NCI-H510A (cell line): Measurements from ENCODE around the gene GRK5.

ENCODE experiments used
- DNase-seq: peaks from one replicate; lab custom pipeline; 2025; lab: John Stamatoyannopoulos, UW

Gene GRK5

DNA sequence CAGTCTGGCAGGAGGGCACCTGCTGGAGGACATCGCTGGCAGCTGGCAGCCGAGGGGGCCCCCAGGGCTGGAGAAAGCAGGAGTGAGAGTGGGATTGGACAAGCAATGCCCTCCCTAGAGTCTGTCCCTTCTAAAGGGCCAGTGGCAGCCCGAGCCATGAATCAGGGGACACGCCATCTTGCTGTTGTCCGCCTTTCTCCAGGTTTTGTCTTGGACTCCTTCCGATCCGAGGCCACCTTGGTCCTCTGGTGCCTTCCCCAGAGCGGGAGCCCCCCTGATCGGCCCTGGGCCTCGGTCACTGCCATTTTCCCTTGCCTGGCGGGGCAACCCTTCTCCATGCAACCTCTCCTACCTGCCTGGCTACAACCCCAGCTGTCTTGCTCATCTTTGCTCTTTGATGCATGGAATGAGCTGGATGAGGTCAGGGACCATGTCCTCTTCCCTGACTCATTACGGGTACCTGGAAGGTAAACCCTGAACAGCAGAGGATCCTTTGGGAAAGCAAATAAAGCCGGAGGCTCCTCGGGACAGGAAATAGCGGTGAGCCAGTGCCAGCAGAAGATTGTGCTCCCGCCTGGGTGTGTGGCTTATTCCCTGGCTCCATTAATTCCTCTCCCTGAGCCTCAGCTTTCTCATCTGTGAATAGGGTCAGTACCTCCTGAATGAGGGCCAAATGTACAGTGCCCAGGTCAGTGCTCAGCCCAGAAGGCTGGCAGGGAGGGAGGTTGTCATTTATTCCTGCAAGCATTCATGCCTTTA is 112.0 kb downstream of the GRK5 start:
- DNase-seq, result no peak

GRCh38 chr10:119319920-119320258 is 112.5 kb downstream of the GRK5 start:
- no peak for DNase-seq

DNA sequence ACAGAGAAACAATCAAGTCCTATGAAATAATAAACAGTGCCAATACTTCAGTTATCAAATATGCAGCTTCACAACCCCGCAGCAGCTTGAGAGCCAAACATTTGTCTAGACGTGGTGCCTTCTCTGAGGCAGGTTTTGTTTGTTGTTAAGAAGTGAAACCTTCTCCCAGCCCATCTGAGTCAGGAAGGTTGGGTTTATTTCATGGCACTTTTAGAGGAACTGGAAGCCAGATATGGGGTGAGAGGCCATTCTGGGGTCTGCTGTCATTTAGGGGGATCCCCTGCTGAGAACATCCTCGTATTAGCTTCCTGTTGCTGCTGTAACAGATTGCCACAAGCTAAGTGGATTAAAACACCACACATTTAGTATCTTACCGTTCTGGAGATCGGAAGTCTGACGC is 113.6 kb downstream of the GRK5 start:
- no peak for DNase-seq

GRCh38 chr10:119323085-119324016 is 116.0 kb downstream of the GRK5 start:
- DNase-seq, result no peak

DNA sequence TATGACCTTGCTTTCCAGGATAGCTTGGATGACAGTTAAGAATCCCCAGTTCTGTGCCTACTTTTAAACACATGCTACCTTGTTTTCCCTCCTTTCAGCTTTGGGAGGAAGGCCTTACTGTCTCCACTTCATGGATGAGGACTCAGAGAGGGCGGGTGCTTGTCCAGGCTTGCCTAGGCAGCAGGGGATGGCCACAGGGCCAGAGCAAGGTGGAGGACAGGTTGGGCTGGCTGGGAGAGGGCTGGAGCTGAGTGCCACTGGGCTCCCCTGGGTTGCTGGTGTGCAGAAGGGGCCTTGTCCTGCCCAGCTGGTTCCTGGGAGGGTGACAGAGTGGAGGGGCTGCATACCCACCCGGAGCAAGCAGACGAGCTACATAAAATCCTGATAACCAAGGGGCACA is 117.8 kb downstream of the GRK5 start:
- peak; percentile 34 for DNase-seq

DNA sequence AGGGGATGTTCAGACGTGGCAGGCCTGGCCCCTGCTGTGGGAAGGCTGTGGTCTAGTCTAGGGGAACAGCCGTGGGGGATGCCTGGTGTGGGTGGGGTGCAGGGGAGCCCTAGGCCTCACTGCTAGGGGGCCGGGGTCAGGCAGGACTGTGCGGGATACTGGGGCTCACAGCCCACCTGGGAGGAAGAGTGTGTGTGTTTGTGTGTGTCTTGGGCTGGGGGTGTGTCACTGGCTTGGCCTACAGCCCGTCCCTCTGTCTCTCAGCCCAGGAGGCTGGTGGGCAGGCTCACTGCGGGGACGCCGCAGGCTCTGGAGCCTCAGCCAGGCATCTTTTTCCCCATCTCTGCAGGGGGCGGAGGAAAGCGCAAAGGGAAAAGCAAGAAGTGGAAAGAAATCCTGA is 118.8 kb downstream of the GRK5 start:
- no peak for DNase-seq

- DNase-seq, result no peak
These were observed 119.8 kb downstream of the GRK5 start for GRCh38 chr10:119327096-119327745.

DNA sequence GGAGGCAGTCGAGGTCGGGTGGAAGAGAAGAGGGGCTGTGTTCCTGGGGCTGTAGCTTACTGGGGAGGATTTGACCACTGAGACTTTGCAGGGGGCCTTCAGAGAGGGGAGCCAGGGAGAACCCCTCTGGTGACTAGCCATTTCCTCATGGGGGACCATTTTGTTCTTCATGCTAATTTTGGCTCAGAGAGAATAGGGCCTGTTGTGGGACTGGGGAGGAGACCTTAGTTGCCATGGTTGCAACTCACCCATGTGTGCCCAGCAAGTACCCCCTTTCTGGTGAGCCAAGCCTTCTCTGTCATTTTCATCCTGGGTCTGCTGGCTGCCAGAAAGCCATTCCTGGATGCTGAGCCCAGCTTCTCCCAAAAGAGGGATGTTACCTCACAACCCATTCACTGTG is 120.9 kb downstream of the GRK5 start:
- DNase-seq, result no peak

DNA sequence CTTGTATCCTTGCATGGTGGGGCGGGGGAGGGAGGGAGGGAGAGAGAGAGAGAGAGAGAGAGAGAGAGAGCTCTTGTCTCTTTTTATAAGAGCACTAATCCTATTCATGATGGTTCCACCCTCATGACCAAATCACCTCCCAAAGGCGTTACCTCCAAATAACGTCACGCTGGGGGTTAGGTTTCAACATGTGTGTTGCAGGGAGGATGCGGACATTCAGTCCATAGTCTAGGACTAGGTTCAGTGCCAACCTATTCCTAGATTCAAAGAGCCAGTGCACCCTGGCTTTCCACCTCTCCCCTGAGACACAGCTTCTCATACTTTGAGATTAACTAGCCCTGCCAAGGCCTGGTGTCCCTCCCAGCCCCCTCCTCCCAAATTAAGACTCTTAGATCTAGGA is 123.0 kb downstream of the GRK5 start:
- DNase-seq, result peak; percentile 90

DNA sequence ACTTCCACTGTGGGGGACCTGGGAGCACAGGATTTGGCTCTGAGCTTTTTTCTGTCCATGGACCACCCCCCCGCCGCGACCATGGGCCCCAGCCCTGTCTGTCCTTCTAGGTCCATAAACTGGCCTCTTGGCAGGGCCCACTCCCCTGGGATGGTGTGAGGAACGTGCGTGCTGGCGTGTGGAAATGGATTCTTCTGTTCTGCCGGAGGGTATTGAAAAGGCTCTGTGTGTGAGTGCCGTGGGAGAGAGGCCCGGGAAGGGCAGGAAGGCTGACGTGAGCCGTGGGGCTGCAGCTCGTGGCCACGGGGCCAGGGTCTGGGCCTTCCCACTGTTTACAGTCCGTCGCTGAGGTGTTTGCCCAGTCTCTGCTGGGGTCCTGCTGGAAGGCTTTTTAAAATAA is 123.7 kb downstream of the GRK5 start:
- no peak for DNase-seq

DNA sequence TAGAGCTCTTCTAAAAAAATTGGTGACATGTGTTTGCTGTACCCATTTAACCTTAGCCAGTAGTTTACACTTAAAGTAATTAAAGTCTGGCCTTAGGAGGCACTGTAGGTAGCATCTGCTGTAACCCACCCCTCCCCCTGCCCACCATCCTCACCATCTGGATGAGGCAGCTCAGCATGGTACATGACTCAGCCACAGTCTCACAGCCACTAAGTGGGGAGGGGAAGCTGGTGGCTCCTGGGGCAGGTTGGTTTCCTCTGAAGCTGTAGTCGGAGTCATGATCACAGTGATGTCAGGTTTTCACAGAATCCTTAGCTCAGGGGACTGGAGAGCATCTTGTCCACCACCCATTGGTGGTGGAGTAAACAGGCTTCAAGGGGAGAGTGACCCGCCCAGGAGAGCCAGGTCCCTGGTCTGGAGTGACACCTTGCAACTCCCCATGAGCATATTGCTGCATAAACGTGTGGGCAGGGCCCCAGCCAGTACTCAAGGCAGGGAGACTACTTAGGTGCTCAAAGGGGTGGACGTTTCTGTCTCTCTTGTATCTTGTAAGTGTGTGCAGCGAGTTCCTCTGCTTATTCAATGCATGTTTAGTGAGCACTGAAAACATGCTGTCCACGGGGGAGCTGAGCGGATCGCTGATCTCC is 125.9 kb downstream of the GRK5 start:
- DNase-seq, result no peak

DNA sequence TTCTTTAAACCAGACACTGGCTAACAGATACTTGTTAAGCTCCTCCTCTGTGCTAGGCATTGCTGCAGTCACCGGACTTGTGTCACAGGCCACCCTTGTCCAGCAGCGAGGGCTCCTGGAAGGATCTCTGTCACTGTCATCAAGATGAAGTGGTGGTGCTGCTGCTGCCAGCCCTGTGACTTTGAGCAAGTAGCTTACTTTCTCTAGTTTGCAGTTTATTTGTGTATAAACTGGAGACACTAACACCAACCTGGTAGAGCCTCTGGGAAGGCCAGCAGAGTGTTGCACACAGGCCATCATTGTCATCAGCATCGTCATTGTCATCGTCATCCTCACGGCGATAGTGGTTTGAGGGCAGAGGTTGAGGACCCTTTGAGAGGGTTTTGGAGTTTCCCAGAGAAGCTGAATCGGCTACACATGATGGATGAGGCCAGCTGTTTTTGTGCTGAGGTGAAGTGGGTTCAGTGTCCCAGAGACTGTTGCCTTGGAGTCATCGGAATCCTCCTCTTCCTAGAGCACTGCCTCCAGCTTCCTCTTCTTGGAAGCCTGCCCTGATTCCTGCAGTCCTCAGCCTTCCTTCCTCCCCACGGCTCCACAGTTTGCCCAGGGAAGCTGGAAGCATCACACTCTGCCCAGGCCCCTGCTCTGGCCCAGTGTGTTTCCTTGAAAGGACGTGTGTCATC is 128.4 kb downstream of the GRK5 start:
- no peak for DNase-seq

GRCh38 chr10:119336599-119336998 is 129.2 kb downstream of the GRK5 start:
- no peak for DNase-seq

DNA sequence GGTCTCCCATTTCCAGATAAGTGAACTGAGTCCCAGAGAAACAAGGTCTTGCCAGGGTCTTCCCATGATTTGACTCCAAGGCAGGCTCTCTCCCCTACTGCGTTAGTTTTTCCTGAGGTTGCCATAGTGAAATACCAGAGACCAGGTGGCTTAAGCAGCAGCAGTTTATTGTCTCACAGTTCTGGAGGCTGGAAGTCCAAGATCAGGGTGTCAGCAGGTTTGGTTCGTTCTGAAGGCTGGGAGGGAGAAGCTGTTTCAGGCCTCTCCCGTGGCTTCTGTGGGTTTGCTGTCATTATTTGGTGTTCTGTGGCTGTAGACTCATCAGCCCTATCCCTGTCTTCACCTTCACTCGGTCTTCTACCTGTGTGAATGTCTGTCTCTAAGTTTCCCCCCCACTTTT is 129.9 kb downstream of the GRK5 start:
- DNase-seq, result no peak

GRCh38 chr10:119337796-119338432 is 130.5 kb downstream of the GRK5 start:
- no peak for DNase-seq

DNA sequence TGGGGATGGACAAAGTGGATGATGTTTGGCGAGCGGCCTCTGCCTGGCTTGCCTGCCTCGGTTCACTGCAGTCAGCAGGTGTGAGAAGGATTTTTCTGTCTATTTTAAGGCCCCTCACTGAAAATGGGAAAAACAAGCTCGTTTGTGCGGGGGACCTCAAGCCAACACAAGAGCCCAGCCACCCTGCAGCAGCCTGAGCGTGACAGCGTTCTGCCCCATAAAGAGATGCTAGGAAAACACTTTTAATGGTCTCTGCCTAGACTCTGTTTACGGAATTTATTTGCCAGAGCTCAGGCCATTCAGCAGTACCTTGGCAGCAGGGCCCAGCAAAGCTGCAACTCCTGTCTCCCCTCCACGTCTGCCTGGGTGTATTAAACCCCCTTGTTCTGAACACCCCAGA is 131.7 kb downstream of the GRK5 start:
- no peak for DNase-seq

GRCh38 chr10:119340893-119341458 is 133.6 kb downstream of the GRK5 start:
- no peak for DNase-seq

GRCh38 chr10:119341459-119342301 is 134.3 kb downstream of the GRK5 start:
- DNase-seq, result no peak

DNA sequence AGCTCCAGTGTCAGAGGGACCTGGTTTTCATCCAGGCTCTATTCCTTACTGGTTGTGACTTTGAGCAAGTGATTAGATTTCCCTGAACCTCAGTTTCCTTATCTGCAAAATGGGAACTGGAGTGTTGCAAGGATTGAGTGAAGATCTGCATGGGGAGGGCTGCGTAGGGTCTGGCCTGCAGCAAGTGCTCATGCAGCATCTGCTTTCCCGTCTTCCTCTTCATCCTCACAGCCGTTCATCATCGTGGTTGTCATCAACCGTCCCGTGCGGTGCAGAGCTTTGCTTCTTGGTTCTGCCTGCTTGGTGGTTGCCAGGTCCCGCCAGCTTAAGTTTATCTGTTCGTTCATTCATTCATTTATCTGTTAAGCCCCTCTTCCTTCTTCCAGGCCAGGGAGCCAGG is 135.0 kb downstream of the GRK5 start:
- DNase-seq, result no peak

DNA sequence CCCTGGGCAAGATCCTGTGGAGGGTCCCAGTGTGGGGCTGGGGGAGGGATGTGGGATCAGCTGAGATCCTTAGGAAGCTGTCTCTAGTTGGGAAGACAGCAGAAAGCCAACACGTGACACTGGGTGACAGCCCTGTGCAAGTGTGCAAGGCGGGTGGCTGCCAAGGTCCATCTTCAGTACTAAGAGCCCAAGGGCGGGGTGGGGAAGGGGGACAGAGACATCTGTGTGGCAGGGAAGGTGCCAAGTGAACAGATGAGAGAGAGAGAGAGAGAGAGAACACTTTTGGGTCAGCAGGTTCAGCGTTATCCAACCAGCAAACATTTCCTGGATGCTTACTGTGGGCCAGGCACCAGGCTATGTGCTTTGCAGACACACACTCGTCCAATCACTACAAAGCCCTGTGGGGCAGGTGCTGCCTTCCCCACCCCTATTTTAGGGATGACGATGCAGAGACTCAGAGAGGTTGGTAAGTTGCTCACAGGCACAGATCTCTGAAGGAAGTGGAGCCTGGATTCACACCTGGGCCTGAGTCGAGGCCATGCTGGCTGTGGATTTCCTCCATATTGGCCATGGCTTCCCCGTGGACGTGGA is 135.7 kb downstream of the GRK5 start:
- DNase-seq, result no peak
